Testis (tissue), 3 donors: ENCODE data around the gene TNXB. TPM values are rescaled to one million over a fixed set of nuclear protein-coding genes. Genes with fewer than 3 reads are reported as not detected.
A peak's percentile ranks its signal among the peaks of the same experiment; 100 is the strongest.
"Not testable (repeated sequence)": the region's sequence is repeated elsewhere in the genome, so short reads cannot be mapped to it uniquely, and the experiment has no call there.

ENCODE experiments used
- DNase-seq: peaks from one replicate; pipeline ENCODE4 v3.0.0-alpha.2; 2019
- H3K27ac ChIP-seq, 2 donors: fragments of 200-600 bp; sonication (generic); one replicate each; pipeline ENCODE4 v1.5.1; 2019
- H3K27me3 ChIP-seq: fragments of 200-600 bp; sonication (generic); one replicate; pipeline ENCODE4 v1.5.1; 2019
- H3K36me3 ChIP-seq: fragments of 200-600 bp; sonication (generic); one replicate; pipeline ENCODE4 v1.5.1; 2017; ENCODE audit warnings: low read depth; ENCODE audit errors: missing control alignments
- H3K4me1 ChIP-seq: fragments of 200-600 bp; sonication (generic); one replicate; pipeline ENCODE4 v1.5.1; 2019
- H3K4me3 ChIP-seq, 2 donors: fragments of 200-600 bp; sonication (generic); one replicate each; pipeline ENCODE4 v1.5.1; 2017 to 2019
- H3K9me3 ChIP-seq: fragments of 200-600 bp; sonication (generic); one replicate; pipeline ENCODE4 v1.5.1; 2017
- CTCF ChIP-seq, 3 experiments: fragments of 450-650 bp in 2 of 3; fragments of 200-600 bp in 1 of 3; sonication (generic) in 1 of 3; IDR thresholded peaks; one replicate each; pipeline ENCODE4 v1.5.1; 2016 to 2019; ENCODE audit warnings: antibody characterized with exemption in 3 of 3, mild to moderate bottlenecking in 2 of 3, moderate library complexity in 1 of 3
- POLR2A ChIP-seq: fragments of 450-650 bp; IDR thresholded peaks from one replicate; pipeline ENCODE4 v1.6.1; 2017; ENCODE audit warnings: antibody characterized with exemption, mild to moderate bottlenecking, moderate library complexity
- WGBS, 2 donors: methylation state at CpG; one replicate each; pipeline ENCODE4 v1.1.5; 2018; 5-methylcytosine and 5-hydroxymethylcytosine counted together
- intact Hi-C: fragments of 100-400 bp; cut with DNase I; formaldehyde crosslinking; loops from one replicate; pipeline ENCODE4 v1.15.1; 2023; ENCODE audit warnings: low total_unique reads
- polyA plus RNA-seq: library from polyadenylated mRNA; stranded (reverse); fragments of 350-450 nt; fragmentation: Illumina TruSeq; extraction: RNeasy Lipid Tissue Mini Kit (QIAGEN cat#74804); gene quantifications from one replicate; pipeline ENCODE4 v1.2.3, GENCODE V29; 2014; ENCODE audit warnings: low read depth, low replicate concordance; ENCODE audit not compliant: insufficient read depth
- total RNA-seq, 2 donors: library from RNA; depleted of rRNA; stranded (reverse); fragments of >200 nt; gene quantifications; one replicate each; pipeline ENCODE4 v1.2.3, GENCODE V29; 2016

Gene TNXB
- total and polyA plus RNA-seq, 3 donors from 2014 or later, result 42.4 to 78.2 (median 44.0) TPM

GRCh38 chr6:32108094-32108627 lies 977 bp downstream of the TNXB start:
- H3K4me1 ChIP-seq, result peaks cover 42% of the 10 kb centered on the region
- intact Hi-C loops, result no loop called here

GRCh38 chr6:32107406-32107805 lies 1.7 kb downstream of the TNXB start:
- TF ChIP-seq POLR2A (no peak), CTCF (IDR thresholded peaks at IDR 0.05) (no peak)
- Histone ChIP-seq H3K4me3 (no peak overlapping the region), H3K27me3 (no peaks in the 10 kb centered on the region), H3K27ac (peak overlapping the region; percentile 5 to 74), H3K4me1 (peaks cover 38% of the 10 kb centered on the region), H3K36me3 (no peaks in the 10 kb centered on the region), H3K9me3 (no peaks in the 10 kb centered on the region)
- intact Hi-C loops, result no loop called here
- no peak for DNase-seq
- WGBS, 2 donors, result 86 to 95% methylated on average over 1 of the region's 1 CpG

More at GRCh38 chr6:32108094-32108627, 977 bp downstream of the TNXB start:
- no peaks in the 10 kb centered on the region for H3K27me3 ChIP-seq
- TF ChIP-seq POLR2A (no peak), CTCF (IDR thresholded peaks at IDR 0.05) (no peak)
- no peaks in the 10 kb centered on the region for H3K9me3 ChIP-seq
- 27 to 34% methylated on average over 9 to 15 of the region's 15 CpGs for WGBS, 2 donors
- DNase-seq, result peak; percentile 72
- H3K27ac ChIP-seq, result peak overlapping the region; percentile 5 to 74
- no peak overlapping the region for H3K4me3 ChIP-seq
- H3K36me3 ChIP-seq, result no peaks in the 10 kb centered on the region

- Histone ChIP-seq H3K27ac (no peak overlapping the region), H3K4me3 (no peak overlapping the region), H3K27me3 (no peaks in the 10 kb centered on the region), H3K4me1 (peaks cover 25% of the 10 kb centered on the region), H3K36me3 (no peaks in the 10 kb centered on the region), H3K9me3 (no peaks in the 10 kb centered on the region)
- TF ChIP-seq CTCF (IDR thresholded peaks at IDR 0.05) (no peak), POLR2A (no peak)
- no peak for DNase-seq
- WGBS, 2 donors, result 86 to 89% methylated on average over 4 of the region's 4 CpGs
- intact Hi-C loops, result no loop called here
These were observed 3.7 kb downstream of the TNXB start for GRCh38 chr6:32105433-32105832.

GRCh38 chr6:32102255-32102654 lies 6.9 kb downstream of the TNXB start:
- Histone ChIP-seq H3K36me3 (no peaks in the 10 kb centered on the region), H3K27ac (no peak overlapping the region), H3K27me3 (no peaks in the 10 kb centered on the region), H3K4me1 (peaks cover 2% of the 10 kb centered on the region), H3K4me3 (no peak overlapping the region), H3K9me3 (no peaks in the 10 kb centered on the region)
- intact Hi-C loops, result no loop called here
- no peak for DNase-seq
- no peak for TF ChIP-seq CTCF (IDR thresholded peaks at IDR 0.05)
- no peak for TF ChIP-seq POLR2A
- 86 to 95% methylated on average over 3 of the region's 3 CpGs for WGBS, 2 donors

GRCh38 chr6:32100251-32100650 lies 8.9 kb downstream of the TNXB start:
- H3K9me3 ChIP-seq, H3K4me3 ChIP-seq, H3K27ac ChIP-seq, DNase-seq, H3K36me3 ChIP-seq, H3K4me1 ChIP-seq, H3K27me3 ChIP-seq, intact Hi-C loops: not testable (repeated sequence)
- 82 to 95% methylated on average over 8 of the region's 8 CpGs for WGBS, 2 donors
